H54 (cell line): Measurements from ENCODE around the gene CREBRF.
"Not testable (repeated sequence)": the region's sequence is repeated elsewhere in the genome, so short reads cannot be mapped to it uniquely, and the experiment has no call there.

Source experiments
- DNase-seq: peaks from one replicate; pipeline ENCODE4 v3.0.0; 2011; ENCODE audit warnings: low spot score, mixed read lengths; ENCODE audit not compliant: insufficient read length
- FAIRE-seq: peaks from 3 replicates; lab custom pipeline; 2011; peaks lifted over from hg19 to GRCh38; lab: Jason Lieb, UNC
- POLR2A ChIP-seq: IDR thresholded peaks from 2 replicates; pipeline ENCODE4 v1.6.1; 2011; ENCODE audit warnings: low read depth, mild to moderate bottlenecking, low read length

CREBRF gene

GRCh38 chr5:173047838-173048105, 8.4 kb upstream of the CREBRF start:
- DNase-seq: no peak
- no peak for FAIRE-seq
- TF ChIP-seq POLR2A: no peak

GRCh38 chr5:173050791-173051190, 5.4 kb upstream of the CREBRF start:
- FAIRE-seq: no peak
- no peak for DNase-seq
- TF ChIP-seq POLR2A: no peak

- FAIRE-seq: no peak
- DNase-seq: no peak
- TF ChIP-seq POLR2A: no peak
Measured at GRCh38 chr5:173051746-173052145, 4.4 kb upstream of the CREBRF start.

GRCh38 chr5:173053041-173053440, 3.1 kb upstream of the CREBRF start:
- FAIRE-seq (no peak), DNase-seq (no peak)
- TF ChIP-seq POLR2A: no peak

- FAIRE-seq (no peak), DNase-seq (no peak)
- TF ChIP-seq POLR2A: no peak
Measured at GRCh38 chr5:173055042-173055721, 970 bp upstream of the CREBRF start.

GRCh38 chr5:173055722-173055982, 500 bp upstream of the CREBRF start:
- no peak for FAIRE-seq
- no peak for TF ChIP-seq POLR2A
- DNase-seq: no peak

GRCh38 chr5:173056783-173057061, 570 bp downstream of the CREBRF start:
- FAIRE-seq: no peak
- TF ChIP-seq POLR2A: no peak
- peak; percentile 42 for DNase-seq

GRCh38 chr5:173057062-173057924, 1.1 kb downstream of the CREBRF start:
- DNase-seq (peak; percentile 84), FAIRE-seq (peak; percentile 86)
- peak; percentile 47 for TF ChIP-seq POLR2A

- TF ChIP-seq POLR2A: no peak
- FAIRE-seq (no peak), DNase-seq (no peak)
Measured at GRCh38 chr5:173062141-173062540, 6.0 kb downstream of the CREBRF start.

- no peak for FAIRE-seq
Measured at GRCh38 chr5:173065155-173065554, 9.0 kb downstream of the CREBRF start.

GRCh38 chr5:173069671-173070070, 13.5 kb downstream of the CREBRF start:
- DNase-seq (no peak), FAIRE-seq (no peak)
- TF ChIP-seq POLR2A: no peak

More at GRCh38 chr5:173065155-173065554, 9.0 kb downstream of the CREBRF start:
- TF ChIP-seq POLR2A: no peak
- no peak for DNase-seq

- FAIRE-seq (no peak), DNase-seq (no peak)
- no peak for TF ChIP-seq POLR2A
Measured at GRCh38 chr5:173075137-173075843, 19.1 kb downstream of the CREBRF start.

- FAIRE-seq (no peak), DNase-seq (no peak)
- TF ChIP-seq POLR2A: no peak
Measured at GRCh38 chr5:173075970-173076369, 19.8 kb downstream of the CREBRF start.

GRCh38 chr5:173076471-173076870, 20.3 kb downstream of the CREBRF start:
- not testable (repeated sequence) for FAIRE-seq, DNase-seq

GRCh38 chr5:173078878-173079277, 22.7 kb downstream of the CREBRF start:
- FAIRE-seq (no peak), DNase-seq (no peak)
- TF ChIP-seq POLR2A: no peak
